GM12891 (cell line): ENCODE measurements around the gene SLC9A9.

Experiments
- POLR2A ChIP-seq: IDR thresholded peaks from 2 replicates; pipeline ENCODE4 v1.6.1; 2011; ENCODE audit warnings: low read depth, low read length, control low read depth
- TAF1 ChIP-seq: IDR thresholded peaks from 2 replicates; pipeline ENCODE4 v1.6.1; 2011; ENCODE audit warnings: low read depth, low read length, control low read depth

DNA sequence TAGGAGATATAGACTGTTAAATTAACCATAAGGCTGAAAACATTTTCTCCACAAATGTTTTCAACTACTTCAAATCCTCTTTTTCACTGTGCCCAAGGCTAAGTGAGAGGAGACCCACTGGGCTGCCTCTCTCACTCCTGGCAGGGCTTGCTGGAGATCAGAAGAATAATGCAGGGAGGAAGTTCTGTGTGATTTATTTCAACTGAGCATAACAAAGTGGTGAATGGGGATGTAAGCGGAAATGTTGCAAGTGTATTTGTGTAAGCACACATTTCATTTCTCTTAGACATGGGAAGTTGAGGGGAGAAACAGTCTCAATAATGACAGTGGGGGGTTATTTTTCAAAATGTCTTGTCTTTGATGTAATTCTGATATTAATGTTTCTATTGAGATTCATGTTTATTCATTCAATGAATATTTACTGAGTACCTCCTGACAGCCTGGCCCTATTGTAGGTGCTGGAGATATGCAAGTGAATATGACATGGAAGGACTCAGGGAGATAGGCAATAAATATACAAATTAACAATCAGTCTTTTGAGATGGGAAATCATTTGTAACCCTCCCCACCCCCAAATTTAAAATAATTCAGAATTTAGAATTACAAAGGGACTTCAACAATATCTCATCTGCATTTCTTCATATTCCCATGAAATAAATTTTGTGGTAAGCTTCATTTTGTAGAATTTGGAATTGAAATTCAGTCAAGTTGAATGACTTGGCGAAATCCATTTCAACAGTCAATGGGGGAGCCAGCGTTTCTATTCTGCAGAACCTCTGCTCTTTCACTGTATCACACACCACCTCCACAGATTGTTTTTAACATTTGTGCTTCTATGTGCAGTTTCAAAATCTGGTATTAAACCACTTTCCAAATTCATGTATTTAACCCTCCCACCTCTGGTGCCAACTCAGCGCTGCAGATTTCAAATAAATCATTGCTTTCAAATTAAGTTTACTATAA lies 247.2 kb downstream of the SLC9A9 start:
- TF ChIP-seq TAF1: no peak
- TF ChIP-seq POLR2A: no peak
